NCI-H1105 treated with DMSO at 0.1 percent for 48 hours (cell line): ENCODE results near the gene E2F4.

Experiments used
- DNase-seq: peaks from one replicate; lab custom pipeline; 2025; lab: John Stamatoyannopoulos, UW

E2F4 gene

GRCh38 chr16:67157892-67158635 is 33.9 kb upstream of the E2F4 start:
- DNase-seq: no peak

- DNase-seq: no peak
Measured at GRCh38 chr16:67158637-67159600, 33.0 kb upstream of the E2F4 start.

GRCh38 chr16:67161595-67162058 is 30.3 kb upstream of the E2F4 start:
- no peak for DNase-seq

- no peak for DNase-seq
Measured at GRCh38 chr16:67162506-67163163, 29.3 kb upstream of the E2F4 start.

- DNase-seq: peak; percentile 77
Measured at GRCh38 chr16:67163164-67163998, 28.6 kb upstream of the E2F4 start.

GRCh38 chr16:67163999-67164558 is 27.9 kb upstream of the E2F4 start:
- no peak for DNase-seq

- DNase-seq: no peak
Measured at GRCh38 chr16:67164599-67165061, 27.3 kb upstream of the E2F4 start, which contains the start of gene HSF4. Gene HSF4, plus strand, starts transcription at chr16:67164745. Its CDS starts 67 bp downstream, at chr16:67164812.

- no peak for DNase-seq
Measured at GRCh38 chr16:67165121-67166078, 26.6 kb upstream of the E2F4 start.

- DNase-seq: no peak
Measured at GRCh38 chr16:67166110-67166547, 25.8 kb upstream of the E2F4 start.

GRCh38 chr16:67166598-67167168 is 25.3 kb upstream of the E2F4 start:
- no peak for DNase-seq

- no peak for DNase-seq
Measured at GRCh38 chr16:67167588-67167987, 24.4 kb upstream of the E2F4 start.

- DNase-seq: no peak
Measured at GRCh38 chr16:67169011-67169451, 22.9 kb upstream of the E2F4 start.

- peak; percentile 31 for DNase-seq
Measured at GRCh38 chr16:67169642-67170167, 22.2 kb upstream of the E2F4 start.

- peak; percentile 53 for DNase-seq
Measured at GRCh38 chr16:67170168-67170948, 21.6 kb upstream of the E2F4 start, which contains the start of gene NOL3. Gene NOL3, plus strand, starts transcription at chr16:67170538.

- no peak for DNase-seq
Measured at GRCh38 chr16:67170949-67171649, 20.9 kb upstream of the E2F4 start.

- DNase-seq: no peak
Measured at GRCh38 chr16:67173323-67173722, 18.6 kb upstream of the E2F4 start.
